GM23338 (cell line): ENCODE measurements around the gene AARS2. TPM values are rescaled to one million over a fixed set of nuclear protein-coding genes. Genes with fewer than 3 reads are reported as not detected.
"Not testable (repeated sequence)": the region's sequence is repeated elsewhere in the genome, so short reads cannot be mapped to it uniquely, and the experiment has no call there.

Source experiments
- ATAC-seq: fragments of 200-7000 bp; cut with Tn5 transposase; 3 replicates; pipeline ENCODE4 v1.9.1; 2020
- DNase-seq: peaks from one replicate; pipeline ENCODE4 v3.0.0-alpha.2; 2015; ENCODE audit warnings: low spot score
- H2AFZ ChIP-seq: fragments of 200-600 bp; sonication (generic); 2 replicates; pipeline ENCODE4 v1.8.0; 2016; ENCODE audit warnings: antibody characterized with exemption, mild to moderate bottlenecking, moderate library complexity
- H3F3A ChIP-seq: fragments of 200-600 bp; sonication (generic); replicated peaks from 2 replicates; pipeline ENCODE4 v1.8.0; 2017; ENCODE audit warnings: antibody characterized with exemption, mixed run types, low read depth
- H3K27ac ChIP-seq: fragments of 200-600 bp; sonication (generic); 2 replicates; pipeline ENCODE4 v1.6.1; 2016; ENCODE audit warnings: low read depth
- H3K27me3 ChIP-seq: fragments of 200-600 bp; sonication (generic); 2 replicates; pipeline ENCODE4 v1.8.0; 2016; ENCODE audit warnings: mild to moderate bottlenecking, mixed run types, moderate library complexity; ENCODE audit not compliant: insufficient read depth
- H3K36me3 ChIP-seq: fragments of 200-600 bp; sonication (generic); 2 replicates; pipeline ENCODE4 v1.8.0; 2016; ENCODE audit warnings: mild to moderate bottlenecking; ENCODE audit not compliant: insufficient read depth
- H3K4me1 ChIP-seq: fragments of 200-600 bp; sonication (generic); 2 replicates; pipeline ENCODE4 v1.8.0; 2016; ENCODE audit warnings: mild to moderate bottlenecking, moderate library complexity; ENCODE audit not compliant: insufficient read depth
- H3K4me2 ChIP-seq: fragments of 200-600 bp; sonication (generic); 2 replicates; pipeline ENCODE4 v1.7.1; 2017; ENCODE audit warnings: mixed run types
- H3K4me3 ChIP-seq: fragments of 200-600 bp; sonication (generic); 2 replicates; pipeline ENCODE4 v1.6.1; 2016; ENCODE audit warnings: mixed run types
- H3K79me2 ChIP-seq: fragments of 200-600 bp; sonication (generic); replicated peaks from 2 replicates; pipeline ENCODE4 v1.8.0; 2017; ENCODE audit warnings: mild to moderate bottlenecking; ENCODE audit not compliant: insufficient read depth
- H3K9me2 ChIP-seq: fragments of 200-600 bp; sonication (generic); 2 replicates; pipeline ENCODE4 v1.8.0; 2017; ENCODE audit not compliant: insufficient read depth
- H4K20me1 ChIP-seq: fragments of 200-600 bp; sonication (generic); replicated peaks from 2 replicates; pipeline ENCODE4 v1.8.0; 2017; ENCODE audit warnings: mild to moderate bottlenecking; ENCODE audit not compliant: insufficient read depth
- H3K27ac Mint-ChIP-seq: 2 replicates; pipeline ENCODE4 v1.8.0; 2020; ENCODE audit warnings: inconsistent platforms, mild to moderate bottlenecking, moderate library complexity, mixed read lengths
- H3K27me3 Mint-ChIP-seq: 3 replicates; pipeline ENCODE4 v1.8.0; 2022; ENCODE audit warnings: low read depth, mild to moderate bottlenecking, moderate library complexity, mixed read lengths, inconsistent platforms; ENCODE audit not compliant: insufficient read depth, poor library complexity
- H3K36me3 Mint-ChIP-seq: 3 replicates; pipeline ENCODE4 v1.8.0; 2021; ENCODE audit warnings: low read depth, mild to moderate bottlenecking, inconsistent platforms, moderate library complexity, mixed read lengths
- H3K4me1 Mint-ChIP-seq: 3 replicates; pipeline ENCODE4 v1.8.0; 2020; ENCODE audit warnings: mild to moderate bottlenecking, inconsistent platforms, mixed read lengths
- H3K4me3 Mint-ChIP-seq: 3 replicates; pipeline ENCODE4 v1.8.0; 2021; ENCODE audit warnings: moderate library complexity, mild to moderate bottlenecking, inconsistent platforms, mixed read lengths
- H3K9me3 Mint-ChIP-seq: 3 replicates; pipeline ENCODE4 v1.8.0; 2020; ENCODE audit warnings: moderate library complexity, mild to moderate bottlenecking, inconsistent platforms, mixed read lengths
- CREB1 ChIP-seq: fragments of 250-450 bp; sonication (Bioruptor Pico); IDR thresholded peaks from 2 replicates; pipeline ENCODE4 v1.5.0; 2020; ENCODE audit warnings: low read depth, mild to moderate bottlenecking, moderate library complexity
- EZH2phosphoT487 ChIP-seq: fragments of 200-600 bp; sonication (generic); IDR thresholded peaks from one replicate; pipeline ENCODE4 v1.8.1; 2018; ENCODE audit warnings: antibody characterized with exemption; ENCODE audit not compliant: unreplicated experiment
- NANOG ChIP-seq: IDR thresholded peaks from 2 replicates; pipeline ENCODE4 v1.6.1; 2016; ENCODE audit warnings: antibody characterized with exemption, borderline replicate concordance
- POLR2AphosphoS5 ChIP-seq: IDR thresholded peaks from 2 replicates; pipeline ENCODE4 v1.6.1; 2016; ENCODE audit warnings: antibody characterized with exemption, low read depth
- STAT1 ChIP-seq: IDR thresholded peaks from one replicate; pipeline ENCODE4 v1.6.1; 2016; ENCODE audit warnings: antibody characterized with exemption; ENCODE audit not compliant: unreplicated experiment
- ZNF114 ChIP-seq: fragments of 250-450 bp; sonication (Bioruptor Pico); IDR thresholded peaks from 2 replicates; pipeline ENCODE4 v1.5.0; 2020; ENCODE audit warnings: mild to moderate bottlenecking, moderate library complexity
- ZNF331 ChIP-seq: fragments of 250-450 bp; sonication (Bioruptor Pico); IDR thresholded peaks from 2 replicates; pipeline ENCODE4 v1.5.0; 2020; ENCODE audit warnings: low read depth, mild to moderate bottlenecking, moderate library complexity
- polyA plus RNA-seq: library from polyadenylated mRNA; unstranded; fragments of >200 nt; fragmentation: Nextera tagmentation; extraction: Ambion mirVana; gene quantifications from 2 replicates; pipeline ENCODE4 v1.2.1, GENCODE V29; 2016
- total RNA-seq: library from RNA; depleted of rRNA; stranded (reverse); fragments of >200 nt; shearing (Covaris generic); gene quantifications from 2 replicates; pipeline ENCODE4 v1.2.3, GENCODE V29; 2014
- TF ChIP-seq, protein P1 (sequence below): IDR thresholded peaks from 2 replicates; pipeline ENCODE4 v1.6.1; 2016; ENCODE audit warnings: antibody characterized with exemption
- TF ChIP-seq, protein P2 (sequence below), 2 experiments: fragments of 200-600 bp in 1 of 2; sonication (generic) in 1 of 2; conservative IDR thresholded peaks; 2 replicates each; pipeline versions ENCODE4 v1.5.1 to v1.6.1; 2016 to 2017; ENCODE audit warnings: antibody characterized with exemption in 2 of 2, low read depth in 2 of 2, mild to moderate bottlenecking in 2 of 2, moderate library complexity in 1 of 2
- TF ChIP-seq, protein P3 (sequence below): IDR thresholded peaks from one replicate; pipeline ENCODE4 v1.6.1; 2018; ENCODE audit warnings: antibody characterized with exemption; ENCODE audit not compliant: unreplicated experiment

Gene AARS2
- total and polyA plus RNA-seq, 2 experiments from 2014 or later = 6.5 to 23.2 TPM

DNA sequence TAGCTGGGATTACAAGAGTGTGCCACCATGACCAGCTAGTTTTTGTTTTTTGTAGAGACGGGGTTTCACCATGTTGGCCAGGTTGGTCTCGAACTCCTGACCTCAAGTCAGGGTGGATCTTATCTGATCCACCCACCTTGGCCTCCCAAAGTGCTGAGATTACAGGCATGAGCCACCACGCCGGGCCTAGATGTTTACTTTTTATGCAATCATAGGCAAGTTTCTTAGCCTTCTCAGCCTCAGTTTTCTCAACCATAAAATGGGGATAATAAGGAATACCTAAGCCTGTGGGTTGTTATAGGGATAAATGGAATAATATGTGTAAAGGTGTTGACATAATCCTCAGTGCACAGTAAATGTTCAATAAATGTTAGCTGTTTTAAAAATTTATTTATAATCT lies 39.1 kb upstream of the AARS2 start:
- Histone ChIP-seq H4K20me1 (no peaks in the 10 kb centered on the region), H3K36me3 (no peaks in the 10 kb centered on the region), H3K4me3 (no peak overlapping the region), H3K79me2 (no peaks in the 10 kb centered on the region), H3K27me3 (no peaks in the 10 kb centered on the region), H3K4me2 (no peak overlapping the region), H3F3A (no peaks in the 10 kb centered on the region), H3K9me2 (no peaks in the 10 kb centered on the region), H3K27ac (no peak overlapping the region), H2AFZ (no peak overlapping the region), H3K4me1 (peaks cover 13% of the 10 kb centered on the region)
- Mint-ChIP-seq H3K4me1 (peaks cover 13% of the 10 kb centered on the region), H3K36me3 (no peaks in the 10 kb centered on the region), H3K27ac (no peak overlapping the region), H3K4me3 (no peak overlapping the region), H3K27me3 (peaks cover 4% of the 10 kb centered on the region), H3K9me3 (no peaks in the 10 kb centered on the region)
- no peak for ATAC-seq
- TF ChIP-seq, protein P1, sequence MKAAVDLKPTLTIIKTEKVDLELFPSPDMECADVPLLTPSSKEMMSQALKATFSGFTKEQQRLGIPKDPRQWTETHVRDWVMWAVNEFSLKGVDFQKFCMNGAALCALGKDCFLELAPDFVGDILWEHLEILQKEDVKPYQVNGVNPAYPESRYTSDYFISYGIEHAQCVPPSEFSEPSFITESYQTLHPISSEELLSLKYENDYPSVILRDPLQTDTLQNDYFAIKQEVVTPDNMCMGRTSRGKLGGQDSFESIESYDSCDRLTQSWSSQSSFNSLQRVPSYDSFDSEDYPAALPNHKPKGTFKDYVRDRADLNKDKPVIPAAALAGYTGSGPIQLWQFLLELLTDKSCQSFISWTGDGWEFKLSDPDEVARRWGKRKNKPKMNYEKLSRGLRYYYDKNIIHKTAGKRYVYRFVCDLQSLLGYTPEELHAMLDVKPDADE = no peak
- TF ChIP-seq POLR2AphosphoS5 (no peak), ZNF114 (CRISPR knock-in tag) (no peak)
- TF ChIP-seq, protein P2, sequence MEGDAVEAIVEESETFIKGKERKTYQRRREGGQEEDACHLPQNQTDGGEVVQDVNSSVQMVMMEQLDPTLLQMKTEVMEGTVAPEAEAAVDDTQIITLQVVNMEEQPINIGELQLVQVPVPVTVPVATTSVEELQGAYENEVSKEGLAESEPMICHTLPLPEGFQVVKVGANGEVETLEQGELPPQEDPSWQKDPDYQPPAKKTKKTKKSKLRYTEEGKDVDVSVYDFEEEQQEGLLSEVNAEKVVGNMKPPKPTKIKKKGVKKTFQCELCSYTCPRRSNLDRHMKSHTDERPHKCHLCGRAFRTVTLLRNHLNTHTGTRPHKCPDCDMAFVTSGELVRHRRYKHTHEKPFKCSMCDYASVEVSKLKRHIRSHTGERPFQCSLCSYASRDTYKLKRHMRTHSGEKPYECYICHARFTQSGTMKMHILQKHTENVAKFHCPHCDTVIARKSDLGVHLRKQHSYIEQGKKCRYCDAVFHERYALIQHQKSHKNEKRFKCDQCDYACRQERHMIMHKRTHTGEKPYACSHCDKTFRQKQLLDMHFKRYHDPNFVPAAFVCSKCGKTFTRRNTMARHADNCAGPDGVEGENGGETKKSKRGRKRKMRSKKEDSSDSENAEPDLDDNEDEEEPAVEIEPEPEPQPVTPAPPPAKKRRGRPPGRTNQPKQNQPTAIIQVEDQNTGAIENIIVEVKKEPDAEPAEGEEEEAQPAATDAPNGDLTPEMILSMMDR (conservative IDR thresholded peaks at IDR 0.05; ENCODE audit: low read depth in 2 of 2) = no peak
- DNase-seq = no peak

DNA sequence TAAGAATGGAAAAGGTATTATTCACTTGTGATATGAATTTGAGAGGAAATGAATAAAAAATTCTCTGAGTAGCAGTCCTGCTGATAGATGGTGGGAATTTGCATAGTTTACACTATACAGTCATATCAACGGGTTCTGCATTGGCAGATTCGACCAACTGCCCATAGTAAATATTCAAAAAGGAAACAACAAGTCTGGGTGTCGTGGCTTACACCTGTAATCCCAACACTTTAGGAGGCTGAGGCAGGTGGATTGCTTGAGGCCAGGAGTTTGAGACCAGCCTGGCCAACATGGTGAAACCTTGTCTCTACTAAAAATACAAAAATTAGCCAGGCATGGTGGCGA lies 37.5 kb upstream of the AARS2 start:
- H3K27ac Mint-ChIP-seq, H3K27me3 Mint-ChIP-seq, H3K9me3 Mint-ChIP-seq: not testable (repeated sequence)

DNA sequence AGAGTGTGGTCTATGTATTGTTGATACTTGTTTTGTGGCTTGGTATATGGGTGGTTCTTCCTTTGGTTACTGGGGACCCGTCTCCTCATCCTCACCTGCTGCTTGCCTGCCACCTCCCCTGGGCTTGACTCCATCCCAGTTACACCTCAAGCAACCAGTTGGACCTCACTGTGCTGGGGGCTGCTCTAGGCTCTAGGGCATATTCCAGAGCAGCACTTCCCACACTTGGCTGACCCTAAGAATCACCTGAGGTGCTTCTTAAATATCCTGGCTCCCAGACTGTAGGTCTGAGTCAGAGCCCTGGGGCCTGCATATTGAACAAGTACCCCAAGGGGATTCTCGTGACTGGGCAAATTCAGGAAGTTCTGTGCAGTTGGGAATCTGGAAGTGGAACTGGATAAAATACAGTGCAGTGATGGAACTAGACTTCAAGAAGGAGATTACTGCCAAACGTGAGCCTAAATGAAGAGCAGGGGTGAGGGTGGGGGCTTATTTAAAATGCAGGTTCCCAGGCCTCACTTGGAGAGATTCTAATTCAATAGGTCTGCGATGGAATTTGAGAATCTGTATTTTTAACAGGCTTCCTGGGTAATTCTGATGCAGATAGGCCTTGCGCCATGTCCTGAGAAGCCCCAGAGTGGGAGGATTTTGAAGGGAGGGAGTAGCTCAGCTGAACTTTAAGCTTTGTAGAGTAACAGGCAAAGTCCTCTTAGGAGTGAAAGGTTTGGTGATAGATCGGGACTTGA lies 36.9 kb upstream of the AARS2 start:
- Histone ChIP-seq H3K27ac (no peak overlapping the region), H3K9me2 (no peaks in the 10 kb centered on the region), H4K20me1 (no peaks in the 10 kb centered on the region), H3K79me2 (no peaks in the 10 kb centered on the region), H3K4me3 (peak overlapping the region; percentile 25; the same call in 1 of the 2 replicates), H3K4me1 (peaks cover 13% of the 10 kb centered on the region), H3F3A (no peaks in the 10 kb centered on the region), H3K36me3 (no peaks in the 10 kb centered on the region), H3K27me3 (no peaks in the 10 kb centered on the region), H2AFZ (peak overlapping the region; percentile 87), H3K4me2 (peak overlapping the region; percentile 69)
- no peak overlapping the region for H3K4me3 Mint-ChIP-seq
- peaks cover 13% of the 10 kb centered on the region for H3K4me1 Mint-ChIP-seq
- H3K9me3 Mint-ChIP-seq = no peaks in the 10 kb centered on the region
- ATAC-seq (peak; percentile 62), DNase-seq (peak; percentile 61)
- H3K36me3 Mint-ChIP-seq = no peaks in the 10 kb centered on the region
- peak overlapping the region; percentile 39; the same call in 1 of the 2 replicates for H3K27ac Mint-ChIP-seq
- TF ChIP-seq, protein P3, sequence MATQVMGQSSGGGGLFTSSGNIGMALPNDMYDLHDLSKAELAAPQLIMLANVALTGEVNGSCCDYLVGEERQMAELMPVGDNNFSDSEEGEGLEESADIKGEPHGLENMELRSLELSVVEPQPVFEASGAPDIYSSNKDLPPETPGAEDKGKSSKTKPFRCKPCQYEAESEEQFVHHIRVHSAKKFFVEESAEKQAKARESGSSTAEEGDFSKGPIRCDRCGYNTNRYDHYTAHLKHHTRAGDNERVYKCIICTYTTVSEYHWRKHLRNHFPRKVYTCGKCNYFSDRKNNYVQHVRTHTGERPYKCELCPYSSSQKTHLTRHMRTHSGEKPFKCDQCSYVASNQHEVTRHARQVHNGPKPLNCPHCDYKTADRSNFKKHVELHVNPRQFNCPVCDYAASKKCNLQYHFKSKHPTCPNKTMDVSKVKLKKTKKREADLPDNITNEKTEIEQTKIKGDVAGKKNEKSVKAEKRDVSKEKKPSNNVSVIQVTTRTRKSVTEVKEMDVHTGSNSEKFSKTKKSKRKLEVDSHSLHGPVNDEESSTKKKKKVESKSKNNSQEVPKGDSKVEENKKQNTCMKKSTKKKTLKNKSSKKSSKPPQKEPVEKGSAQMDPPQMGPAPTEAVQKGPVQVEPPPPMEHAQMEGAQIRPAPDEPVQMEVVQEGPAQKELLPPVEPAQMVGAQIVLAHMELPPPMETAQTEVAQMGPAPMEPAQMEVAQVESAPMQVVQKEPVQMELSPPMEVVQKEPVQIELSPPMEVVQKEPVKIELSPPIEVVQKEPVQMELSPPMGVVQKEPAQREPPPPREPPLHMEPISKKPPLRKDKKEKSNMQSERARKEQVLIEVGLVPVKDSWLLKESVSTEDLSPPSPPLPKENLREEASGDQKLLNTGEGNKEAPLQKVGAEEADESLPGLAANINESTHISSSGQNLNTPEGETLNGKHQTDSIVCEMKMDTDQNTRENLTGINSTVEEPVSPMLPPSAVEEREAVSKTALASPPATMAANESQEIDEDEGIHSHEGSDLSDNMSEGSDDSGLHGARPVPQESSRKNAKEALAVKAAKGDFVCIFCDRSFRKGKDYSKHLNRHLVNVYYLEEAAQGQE = no peak
- no peak for TF ChIP-seq STAT1
- no peak for TF ChIP-seq CREB1 (CRISPR knock-in tag)
- no peak for TF ChIP-seq EZH2phosphoT487
- TF ChIP-seq ZNF331 (CRISPR knock-in tag) = no peak
- no peak for TF ChIP-seq NANOG
- TF ChIP-seq, protein P2 (conservative IDR thresholded peaks at IDR 0.05; ENCODE audit: low read depth in 2 of 2) = no peak
- no peak for TF ChIP-seq ZNF114 (CRISPR knock-in tag)
- H3K27me3 Mint-ChIP-seq = peaks cover 4% of the 10 kb centered on the region

More for the DNA sequence above, 37.5 kb upstream of the AARS2 start:
- DNase-seq, H3K36me3 ChIP-seq, H4K20me1 ChIP-seq, H3K79me2 ChIP-seq, H3K27me3 ChIP-seq, H3K9me2 ChIP-seq, ATAC-seq, H3K27ac ChIP-seq, H3F3A ChIP-seq, H3K36me3 Mint-ChIP-seq, H3K4me3 Mint-ChIP-seq: not testable (repeated sequence)
- peak overlapping the region; percentile 87; the same call in 1 of the 2 replicates for H2AFZ ChIP-seq
- H3K4me2 ChIP-seq = peak overlapping the region; percentile 69
- H3K4me3 ChIP-seq = 0 out of 2 replicates have a peak overlapping the region, but pooled peaks have one; percentile 25
- peaks cover 13% of the 10 kb centered on the region for H3K4me1 Mint-ChIP-seq
- H3K4me1 ChIP-seq = peaks cover 13% of the 10 kb centered on the region
